Stimulated activated naive CD4-positive, alpha-beta T cell treated with Interleukin-2 at 50 U/mL for 16 hours (primary cell): ENCODE results near the gene PDCD11.

Experiments
- DNase-seq: peaks from one replicate; lab custom pipeline; 2025; lab: John Stamatoyannopoulos, UW

PDCD11 gene

DNA sequence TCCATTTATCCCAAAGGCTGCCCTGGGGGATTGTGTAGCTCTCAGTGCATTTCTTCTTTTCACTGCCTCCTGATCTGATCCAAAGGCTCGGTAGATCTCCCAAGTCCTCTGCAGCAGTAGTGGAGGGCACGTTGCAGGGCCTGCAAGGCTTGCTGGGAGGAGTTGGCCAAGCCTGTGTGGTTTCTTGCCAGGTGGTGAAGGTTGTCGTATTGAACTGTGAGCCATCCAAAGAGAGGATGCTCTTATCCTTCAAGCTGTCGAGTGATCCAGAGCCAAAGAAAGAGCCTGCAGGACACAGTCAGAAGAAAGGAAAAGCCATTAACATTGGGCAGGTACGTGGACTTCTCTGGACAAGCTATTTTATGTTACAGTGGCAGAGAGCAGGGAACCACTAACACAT, 21.2 kb downstream of the PDCD11 start:
- no peak for DNase-seq

DNA sequence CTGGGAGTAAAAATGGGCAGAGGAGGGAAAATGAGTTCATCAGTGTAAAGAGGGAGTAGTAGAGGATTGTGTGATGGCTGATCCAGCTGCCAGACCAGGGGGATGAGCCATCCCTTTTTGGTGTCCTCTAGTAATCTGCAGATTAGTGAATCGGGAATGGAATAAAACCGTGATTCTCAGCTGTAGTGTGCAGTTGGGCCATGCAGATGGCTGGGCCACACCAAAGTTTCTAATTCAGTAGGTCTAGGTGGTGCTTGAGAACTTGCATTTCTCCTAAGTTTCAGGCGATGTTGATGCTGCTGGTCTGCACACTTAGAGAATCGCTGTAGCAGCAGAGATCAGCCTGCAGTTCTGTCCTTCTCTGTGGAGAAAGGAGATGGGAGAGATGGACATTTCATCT, 22.7 kb downstream of the PDCD11 start:
- DNase-seq = no peak

DNA sequence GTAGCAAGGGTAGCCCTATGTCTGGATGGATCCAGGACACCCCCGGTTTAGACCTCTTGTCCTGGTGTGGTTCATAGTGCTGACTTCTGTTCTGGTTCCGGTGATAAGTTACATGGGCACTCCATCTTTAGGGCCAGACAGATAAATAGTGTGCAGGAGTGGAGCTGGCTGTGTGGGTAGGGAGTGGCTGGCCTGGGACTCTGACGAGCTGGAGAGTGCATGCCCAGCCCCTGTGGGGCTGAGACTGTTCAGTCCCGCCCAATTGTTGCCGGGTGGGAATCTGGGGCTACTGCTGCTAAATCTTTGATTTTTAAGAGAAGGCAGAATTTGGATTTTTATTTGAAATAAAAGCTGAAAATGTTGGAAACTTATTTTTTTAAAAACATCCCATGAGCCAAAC, 27.3 kb downstream of the PDCD11 start:
- no peak for DNase-seq

DNA sequence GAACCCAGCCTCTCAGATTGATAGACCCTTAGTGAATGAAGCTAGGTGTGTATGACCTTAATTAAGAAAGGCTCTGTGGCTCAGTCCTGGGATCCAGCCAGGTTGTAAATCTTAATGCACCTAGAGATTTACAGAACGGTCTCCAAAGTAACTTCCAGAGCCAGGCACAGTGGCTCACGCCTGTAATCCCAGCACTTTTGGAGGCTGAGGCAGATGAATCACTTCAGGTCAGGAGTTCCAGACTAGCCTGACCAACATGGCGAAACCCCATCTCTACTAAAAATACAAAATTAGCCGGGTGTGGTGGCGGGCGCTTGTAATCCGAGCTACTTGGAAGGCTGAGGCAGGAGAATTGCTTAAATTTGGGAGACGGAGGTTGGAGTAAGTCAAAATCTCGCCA, 31.4 kb downstream of the PDCD11 start:
- no peak for DNase-seq

DNA sequence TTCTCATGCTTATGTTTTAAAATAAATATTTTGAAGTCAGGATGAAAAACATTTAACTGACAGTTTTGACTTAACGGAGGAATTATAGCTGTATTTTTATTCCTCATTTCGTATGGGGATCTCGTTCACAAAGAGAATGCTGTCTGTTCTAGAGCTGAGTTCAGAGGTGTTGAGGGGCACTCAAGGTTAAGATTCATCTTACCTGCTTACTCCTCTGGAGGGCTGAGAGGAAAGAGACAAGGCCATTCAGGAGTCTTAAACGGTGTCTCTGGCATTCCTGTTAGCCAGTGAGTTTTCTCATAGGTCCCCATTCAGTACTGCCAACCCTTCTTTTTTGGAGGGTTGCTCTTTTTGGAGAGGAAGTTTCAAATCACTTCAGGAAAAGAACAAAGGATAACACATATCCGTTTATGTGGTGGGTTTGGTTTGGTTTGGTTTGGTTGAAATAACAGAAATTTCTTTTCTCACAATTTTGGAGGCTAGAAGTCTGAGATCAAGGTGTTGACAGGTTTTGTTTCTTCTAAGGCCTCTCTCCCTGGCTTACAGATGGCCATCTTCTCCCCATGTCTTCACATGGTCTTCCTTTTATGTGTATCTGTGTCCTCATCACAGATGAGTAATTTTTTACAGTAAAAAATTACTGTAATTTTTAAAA, 32.7 kb downstream of the PDCD11 start:
- DNase-seq = no peak

DNA sequence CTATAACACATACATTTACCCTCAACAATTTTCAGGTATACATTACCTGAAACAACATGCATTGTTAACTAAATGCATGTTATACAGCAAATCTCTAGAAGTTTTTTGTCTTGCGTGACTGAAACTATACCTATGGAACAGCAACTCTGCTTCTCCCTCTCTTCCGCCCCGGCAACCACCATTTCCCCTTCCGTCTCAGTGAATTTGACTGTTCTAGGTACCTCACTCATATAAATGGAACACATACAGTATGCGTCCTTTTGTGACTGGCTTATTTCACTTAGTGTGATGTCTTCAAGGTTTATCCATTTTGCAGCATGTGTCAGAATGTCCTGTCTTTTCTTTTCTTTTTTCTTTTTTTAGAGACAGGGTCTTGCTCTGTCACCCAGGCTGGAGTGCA, 33.2 kb downstream of the PDCD11 start:
- no peak for DNase-seq

DNA sequence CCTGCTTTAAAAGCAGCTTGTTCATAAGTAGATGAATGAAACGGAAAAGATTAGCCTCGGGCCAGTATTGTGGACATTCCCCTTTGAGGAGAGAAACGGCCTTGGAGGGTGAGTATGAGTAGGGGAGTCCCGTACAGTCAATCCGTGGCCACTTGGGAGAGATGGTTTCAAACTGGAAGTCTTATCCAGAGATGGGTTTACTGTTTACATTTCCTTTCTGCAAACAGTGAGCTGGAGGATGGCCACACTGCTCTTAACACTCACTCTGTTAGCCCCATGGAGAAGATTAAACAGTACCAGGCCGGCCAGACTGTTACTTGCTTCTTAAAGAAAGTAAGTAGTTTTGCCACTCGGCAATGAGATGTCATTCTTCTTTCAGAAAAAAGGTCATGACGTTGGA, 35.5 kb downstream of the PDCD11 start:
- no peak for DNase-seq

DNA sequence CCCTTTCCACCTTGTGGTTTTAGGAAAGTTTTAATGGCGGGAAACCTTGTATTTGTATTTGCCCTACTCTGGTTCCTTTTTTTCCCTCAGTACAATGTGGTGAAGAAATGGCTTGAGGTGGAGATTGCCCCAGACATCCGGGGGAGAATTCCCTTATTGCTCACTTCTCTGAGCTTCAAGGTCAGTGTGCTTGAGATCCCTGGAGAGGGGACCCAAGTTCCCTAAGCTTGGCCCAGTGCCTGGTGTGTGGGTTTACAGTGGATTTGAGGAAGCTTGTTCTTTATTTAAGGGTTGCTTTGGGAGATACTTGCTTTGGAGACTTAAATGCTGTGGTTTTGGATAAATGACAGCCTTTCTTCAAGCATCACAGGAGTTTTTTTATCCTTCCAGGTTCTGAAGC, 37.4 kb downstream of the PDCD11 start:
- DNase-seq = no peak

DNA sequence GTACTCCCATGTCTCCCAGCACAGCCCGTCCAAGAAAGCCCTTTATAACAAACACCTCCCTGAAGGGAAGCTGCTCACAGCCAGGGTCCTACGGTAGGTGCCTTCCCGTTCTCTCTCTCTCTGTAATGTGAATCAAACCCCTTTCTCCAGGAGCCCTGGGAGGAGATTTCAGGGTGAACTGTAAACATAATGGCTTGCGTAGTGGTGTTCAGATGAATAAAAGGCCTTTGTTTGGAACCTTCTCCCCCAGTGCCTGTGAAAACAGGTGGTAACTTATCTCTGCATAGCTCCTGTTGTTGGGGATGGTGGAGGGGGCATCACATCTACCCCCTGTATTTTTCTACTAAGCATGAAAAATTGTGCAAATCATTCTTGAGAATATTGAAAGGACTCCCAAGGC, 43.4 kb downstream of the PDCD11 start:
- DNase-seq = no peak

DNA sequence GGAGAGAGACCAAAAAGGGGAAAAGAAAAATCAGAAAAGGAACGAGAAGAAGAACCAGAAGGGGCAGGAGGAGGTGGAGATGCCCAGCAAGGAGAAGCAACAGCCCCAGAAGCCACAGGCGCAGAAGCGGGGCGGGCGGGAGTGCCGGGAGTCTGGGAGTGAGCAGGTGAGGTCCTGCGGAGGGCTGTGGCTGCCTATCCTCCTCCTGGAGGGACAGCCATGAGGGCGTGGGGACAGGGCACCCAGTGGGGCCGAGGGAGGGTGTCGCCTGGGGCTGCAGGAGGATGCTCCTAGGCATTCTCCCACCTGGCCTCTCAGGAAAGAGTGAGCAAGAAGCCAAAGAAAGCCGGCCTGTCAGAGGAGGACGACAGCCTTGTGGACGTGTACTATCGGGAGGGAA, 44.0 kb downstream of the PDCD11 start:
- no peak for DNase-seq

DNA sequence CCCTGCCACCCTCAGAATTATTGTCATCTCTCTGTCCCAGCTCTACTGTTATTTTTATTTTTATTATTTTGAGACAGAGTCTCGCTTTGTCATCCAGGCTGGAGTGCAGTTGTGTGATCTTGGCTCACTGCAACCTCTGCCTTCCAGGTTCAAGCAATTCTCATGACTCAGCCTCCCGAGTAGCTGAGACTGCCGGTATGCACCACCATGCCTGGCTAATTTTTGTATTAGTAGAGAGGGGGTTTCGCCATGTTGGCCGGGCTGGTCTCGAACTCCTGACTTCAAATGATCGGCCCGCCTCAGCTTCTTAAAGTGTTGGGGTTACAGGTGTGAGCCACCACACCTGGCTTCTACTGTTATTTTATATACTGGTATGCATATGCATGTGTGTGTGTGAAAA, 44.8 kb downstream of the PDCD11 start:
- DNase-seq = no peak

DNA sequence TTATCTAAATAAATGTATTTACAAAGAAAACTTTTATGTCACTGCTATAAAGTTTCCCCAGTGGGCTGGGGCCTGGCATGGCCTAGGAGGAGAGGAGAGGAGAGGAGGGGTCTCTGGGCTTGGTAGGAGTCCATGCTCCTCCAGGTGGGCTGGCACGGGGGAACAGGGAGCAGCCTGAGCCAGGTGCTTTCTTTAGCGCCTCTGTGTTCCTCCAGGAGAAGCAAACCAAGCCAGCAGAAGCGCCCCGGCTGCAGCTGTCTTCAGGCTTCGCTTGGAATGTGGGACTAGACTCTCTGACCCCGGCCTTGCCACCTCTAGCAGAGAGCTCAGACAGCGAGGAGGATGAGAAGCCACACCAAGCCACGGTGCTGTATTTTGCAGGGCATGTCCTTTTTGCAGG, 45.2 kb downstream of the PDCD11 start:
- no peak for DNase-seq

DNA sequence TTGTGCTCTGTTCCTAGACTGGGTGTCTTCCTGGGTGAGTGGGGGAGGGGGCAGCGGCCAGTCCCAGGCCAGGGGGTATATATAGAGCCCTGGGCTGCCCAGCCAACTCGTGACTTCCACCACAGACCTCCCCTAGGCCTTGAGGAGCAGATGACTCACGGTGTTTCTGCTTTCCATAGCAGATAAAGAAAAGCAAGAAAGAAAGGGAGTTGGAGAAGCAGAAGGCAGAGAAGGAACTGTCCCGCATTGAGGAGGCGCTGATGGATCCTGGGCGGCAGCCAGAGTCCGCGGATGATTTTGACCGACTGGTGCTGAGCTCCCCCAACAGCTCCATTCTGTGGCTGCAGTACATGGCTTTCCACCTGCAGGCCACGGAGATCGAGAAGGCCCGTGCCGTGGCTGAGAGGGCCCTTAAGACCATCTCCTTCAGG, 45.6 kb downstream of the PDCD11 start:
- no peak for DNase-seq

DNA sequence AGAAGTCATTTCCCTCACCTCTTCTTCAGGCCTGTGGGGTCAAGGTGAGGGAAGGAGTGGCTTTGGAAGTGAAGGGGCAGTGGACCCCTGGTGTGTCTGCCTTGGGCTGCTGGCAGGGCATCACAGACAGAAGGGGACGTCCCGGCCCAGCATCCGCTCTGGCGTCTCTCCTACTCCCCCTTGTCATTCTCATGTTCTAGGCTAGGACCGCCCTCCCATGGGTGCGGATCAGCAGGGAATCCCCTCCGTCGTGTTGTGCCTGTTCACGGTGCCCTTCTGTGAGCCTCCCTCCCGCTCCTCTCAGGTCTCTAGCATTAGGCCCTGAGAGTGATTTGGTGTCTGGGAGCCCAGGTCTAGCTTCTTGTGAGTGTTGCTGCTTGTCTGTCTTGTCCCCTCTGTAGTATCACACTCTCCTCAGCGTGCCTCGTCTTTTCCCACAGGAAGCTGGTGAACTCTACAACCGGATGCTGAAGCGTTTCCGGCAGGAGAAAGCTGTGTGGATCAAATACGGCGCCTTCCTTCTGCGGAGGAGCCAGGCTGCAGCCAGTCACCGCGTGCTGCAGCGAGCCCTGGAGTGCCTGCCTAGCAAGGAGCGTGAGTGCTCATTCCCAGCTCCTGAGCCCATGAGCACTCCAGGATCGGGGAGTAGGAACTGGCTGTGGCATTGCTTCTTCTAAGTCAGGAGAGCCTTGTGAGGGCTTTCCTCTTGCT, 47.2 kb downstream of the PDCD11 start:
- DNase-seq = no peak

DNA sequence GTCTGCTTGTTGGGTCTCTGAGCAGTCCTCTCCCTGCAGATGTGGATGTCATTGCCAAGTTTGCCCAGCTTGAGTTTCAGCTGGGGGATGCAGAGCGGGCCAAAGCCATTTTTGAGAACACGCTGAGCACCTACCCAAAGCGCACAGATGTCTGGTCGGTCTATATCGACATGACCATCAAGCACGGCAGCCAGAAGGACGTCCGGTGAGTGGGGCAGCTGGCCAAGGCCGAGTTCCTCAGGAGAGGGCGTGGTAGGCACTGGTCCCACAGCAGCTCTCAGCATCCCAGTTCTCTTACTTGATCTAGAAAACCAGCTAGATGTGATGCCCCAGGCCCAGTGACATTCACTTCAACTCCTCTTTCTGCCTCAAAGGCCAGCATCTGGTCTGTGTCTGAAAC, 48.1 kb downstream of the PDCD11 start:
- no peak for DNase-seq

DNA sequence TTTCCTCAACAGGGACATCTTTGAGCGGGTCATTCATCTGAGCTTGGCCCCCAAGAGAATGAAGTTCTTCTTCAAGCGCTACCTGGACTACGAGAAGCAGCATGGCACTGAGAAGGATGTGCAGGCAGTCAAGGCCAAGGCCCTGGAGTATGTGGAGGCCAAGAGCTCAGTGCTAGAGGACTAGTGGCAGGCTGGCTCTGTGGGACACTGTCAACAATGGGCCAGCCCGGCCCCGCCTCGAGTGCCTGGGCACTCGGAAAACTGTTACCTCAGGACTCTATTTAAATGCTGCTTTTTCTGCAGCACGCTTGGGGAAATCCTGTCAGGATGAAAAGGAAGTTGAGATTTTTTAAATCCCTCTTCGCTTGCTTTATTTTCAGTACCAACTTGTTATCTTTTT, 48.9 kb downstream of the PDCD11 start:
- no peak for DNase-seq

DNA sequence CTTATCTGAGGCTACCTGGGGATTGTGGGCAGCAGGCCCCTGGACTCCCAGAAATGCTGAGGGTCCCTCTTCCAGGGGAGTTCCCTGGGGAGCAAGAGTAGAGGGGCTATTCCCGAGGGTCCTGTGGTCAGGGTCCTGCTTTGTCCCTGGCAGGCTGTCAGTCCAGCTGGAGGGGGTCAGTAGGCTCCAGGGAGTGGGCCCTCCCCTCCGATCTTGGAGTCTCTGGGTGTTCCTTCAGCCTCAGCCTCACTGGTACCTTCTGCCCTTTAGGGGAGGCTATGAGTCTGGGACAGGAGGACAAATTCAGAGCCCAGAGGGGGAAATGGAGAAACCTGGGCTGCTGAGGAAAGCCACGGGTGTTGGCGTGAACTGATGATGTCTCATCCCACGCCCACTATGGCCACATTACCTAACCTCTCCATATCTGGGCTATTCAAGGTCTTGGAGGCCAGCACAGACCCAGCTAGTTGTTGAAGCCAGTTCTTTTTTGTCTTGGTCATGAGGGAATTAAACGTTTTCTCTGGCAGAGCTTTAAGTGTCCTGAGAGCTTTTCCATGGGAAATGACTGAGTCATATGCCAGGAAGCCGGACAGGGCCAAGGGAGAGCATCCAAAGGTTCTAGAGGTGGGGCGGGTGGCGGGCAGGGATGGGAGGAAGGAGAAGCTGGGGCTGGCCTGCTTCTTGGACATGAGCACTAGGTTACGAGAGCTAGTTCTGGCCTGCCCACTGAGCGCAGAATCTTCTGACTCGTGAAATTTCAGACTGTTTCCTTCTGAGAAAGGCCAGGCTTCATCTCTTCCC, 49.5 kb downstream of the PDCD11 start:
- no peak for DNase-seq

DNA sequence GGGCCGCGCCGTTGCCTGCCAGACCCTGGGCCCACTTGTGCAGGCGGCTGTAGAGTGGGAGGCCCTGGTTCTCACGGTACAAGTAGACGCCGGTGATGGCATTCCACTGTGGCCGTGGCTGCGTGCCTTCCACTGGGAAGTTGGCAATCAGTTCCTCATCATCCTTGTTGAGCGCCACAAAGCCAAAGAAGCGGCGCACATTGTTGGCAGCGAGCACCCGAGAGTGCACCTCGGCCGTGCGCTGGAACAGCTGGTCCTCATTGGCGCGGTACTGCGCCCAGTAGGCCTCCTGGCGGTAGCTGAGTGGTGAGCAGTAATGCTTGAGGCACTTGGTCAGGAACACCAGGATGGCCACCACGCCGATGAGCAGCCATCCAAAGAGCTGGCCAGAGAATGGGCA, 50.8 kb downstream of the PDCD11 start:
- DNase-seq = no peak

DNA sequence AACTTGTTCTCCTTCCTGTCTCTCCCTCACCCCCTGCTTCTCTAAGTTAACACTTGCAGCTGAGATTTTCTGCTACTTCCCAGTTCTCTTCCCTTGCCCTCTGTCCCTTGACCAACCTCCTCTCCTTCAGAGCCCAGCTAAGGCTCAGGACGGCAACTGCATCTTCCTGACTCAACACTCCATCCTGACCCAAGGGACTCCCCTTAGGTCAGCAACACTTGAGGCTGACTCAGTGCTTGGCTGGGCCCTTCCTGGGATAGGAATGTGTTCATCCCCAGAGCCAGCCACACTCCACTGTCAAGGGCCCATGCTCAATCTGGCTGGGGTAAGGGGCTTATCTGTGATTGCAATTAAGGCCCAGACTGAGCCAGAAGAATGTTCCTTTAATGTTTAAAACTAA, 52.3 kb downstream of the PDCD11 start:
- no peak for DNase-seq

DNA sequence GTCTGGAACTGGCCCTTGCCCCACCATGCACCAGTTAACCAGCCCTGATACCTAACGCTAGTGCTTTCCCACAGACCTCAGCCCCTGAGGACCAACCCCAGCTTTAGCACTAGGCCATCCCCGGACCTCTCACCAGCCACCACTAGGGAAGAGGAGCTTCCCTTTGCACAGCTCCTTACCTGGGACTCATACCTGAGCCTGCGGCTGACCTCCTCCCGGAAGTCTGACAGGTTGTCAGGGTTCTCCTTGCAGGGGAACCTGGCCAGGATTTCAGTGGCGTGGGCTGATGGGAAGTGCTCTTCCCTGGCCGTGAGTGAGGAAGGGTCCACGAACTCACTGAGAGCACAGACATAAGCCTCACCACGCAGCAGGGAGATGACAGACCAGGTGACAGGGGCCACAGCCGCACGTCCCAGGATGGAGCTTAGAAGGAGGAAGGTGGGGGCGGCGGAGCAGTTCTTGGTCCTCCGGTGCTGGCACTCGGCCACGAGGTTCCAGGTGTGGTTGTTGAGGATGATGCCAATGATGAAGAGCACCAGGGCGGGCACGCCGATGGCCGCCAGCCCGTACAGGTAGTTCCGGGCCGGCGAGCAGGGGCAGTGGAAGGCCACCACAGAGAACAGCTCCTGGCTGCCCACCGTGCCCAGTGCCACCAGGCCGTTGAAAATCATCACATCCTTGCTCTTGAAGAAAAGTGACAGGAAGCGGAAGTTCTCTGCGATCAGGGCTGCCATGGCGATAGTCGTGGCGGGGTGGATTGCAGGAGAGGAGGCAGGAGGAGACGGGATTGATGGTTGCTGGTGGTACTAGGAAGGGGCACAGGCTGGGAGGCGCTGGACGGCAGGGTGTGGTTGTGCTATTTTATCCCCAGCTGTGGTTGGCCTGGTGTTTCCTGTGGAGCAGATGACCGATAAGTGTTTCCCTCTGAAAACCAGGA, 53.0 kb downstream of the PDCD11 start:
- DNase-seq = no peak

DNA sequence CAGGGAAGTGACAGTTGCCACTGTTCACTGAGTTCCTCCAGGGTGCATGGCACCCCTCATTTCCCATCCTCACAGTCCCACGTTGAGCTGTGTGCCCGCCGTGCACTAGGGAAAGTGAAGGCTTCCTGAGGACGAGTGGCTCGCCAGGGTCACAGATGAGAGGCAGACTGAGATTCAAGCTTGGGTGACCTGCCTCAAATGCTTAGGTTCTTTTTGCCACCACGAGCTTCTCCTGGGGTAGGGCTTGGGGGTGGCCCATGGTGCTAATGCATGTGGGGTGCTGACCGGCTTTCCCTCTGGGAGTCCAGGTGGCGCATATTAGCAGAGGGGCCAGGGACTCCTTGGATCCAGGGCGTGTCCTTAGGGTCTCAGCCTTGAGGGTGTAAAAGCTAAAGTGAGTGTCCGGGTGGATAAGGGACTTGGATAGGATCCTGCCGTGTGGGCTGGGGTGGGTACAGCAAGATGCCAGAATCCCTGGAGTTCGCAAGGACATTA, 53.8 kb downstream of the PDCD11 start:
- no peak for DNase-seq
